ENCODE data around the gene TENM4. TPM values are rescaled to one million over a fixed set of nuclear protein-coding genes. Genes with fewer than 3 reads are reported as not detected.
A peak's percentile ranks its signal among the peaks of the same experiment; 100 is the strongest.

The TENM4 gene
- polyA plus RNA-seq, 1 of the 3 experiments (the other 2 are of a cell fraction) = 16.7 TPM

GRCh38 chr11:78773492-78773891 is 667.3 kb downstream of the TENM4 start:
- H3K4me3 ChIP-seq (ENCODE audit: low read depth in 2 of 2, low read length in 1 of 2) = no peak overlapping the region
- no peaks in the 10 kb centered on the region for H3K9me2 ChIP-seq
- no peak overlapping the region for H2AFZ ChIP-seq (ENCODE audit: low read depth)
- H3K36me3 ChIP-seq (replicated peaks in 1 of 2; ENCODE audit: control insufficient read depth in 1 of 2, insufficient read depth in 2 of 2, low read length in 1 of 2) = peaks cover 0 to 25% of the 10 kb centered on the region in 2 experiments
- no peaks in the 10 kb centered on the region for H3K79me2 ChIP-seq (ENCODE audit: insufficient read depth)
- H3K4me1 ChIP-seq (ENCODE audit: control insufficient read depth in 1 of 2, insufficient read depth in 2 of 2, low read depth in 1 of 2, low read length in 1 of 2) = peaks cover 0 to 15% of the 10 kb centered on the region in 2 experiments; a peak in 2 of 4 replicates
- POLR2A ChIA-PET = no interaction called here
- TF ChIP-seq MXI1 (IDR thresholded peaks at IDR 0.05; ENCODE audit: low read depth, low read length) = 0 out of 2 replicates have a peak, but pooled peaks have one; percentile 42
- peak in 1 of 2 experiments; percentile 80; a peak in 2 of 4 replicates for TF ChIP-seq EP300 (IDR thresholded peaks at IDR 0.05; ENCODE audit: borderline replicate concordance in 1 of 2, low read depth in 1 of 2, low read length in 1 of 2)
- no peak for TF ChIP-seq GABPA (IDR thresholded peaks at IDR 0.05; ENCODE audit: low read depth)
- TF ChIP-seq GATA2 (CRISPR knock-in tag; IDR thresholded peaks at IDR 0.05) = peak; percentile 55
- TF ChIP-seq RAD21 (IDR thresholded peaks at IDR 0.05; ENCODE audit: low read length) = 0 out of 2 replicates have a peak, but pooled peaks have one; percentile 20
- TF ChIP-seq, protein P1, sequence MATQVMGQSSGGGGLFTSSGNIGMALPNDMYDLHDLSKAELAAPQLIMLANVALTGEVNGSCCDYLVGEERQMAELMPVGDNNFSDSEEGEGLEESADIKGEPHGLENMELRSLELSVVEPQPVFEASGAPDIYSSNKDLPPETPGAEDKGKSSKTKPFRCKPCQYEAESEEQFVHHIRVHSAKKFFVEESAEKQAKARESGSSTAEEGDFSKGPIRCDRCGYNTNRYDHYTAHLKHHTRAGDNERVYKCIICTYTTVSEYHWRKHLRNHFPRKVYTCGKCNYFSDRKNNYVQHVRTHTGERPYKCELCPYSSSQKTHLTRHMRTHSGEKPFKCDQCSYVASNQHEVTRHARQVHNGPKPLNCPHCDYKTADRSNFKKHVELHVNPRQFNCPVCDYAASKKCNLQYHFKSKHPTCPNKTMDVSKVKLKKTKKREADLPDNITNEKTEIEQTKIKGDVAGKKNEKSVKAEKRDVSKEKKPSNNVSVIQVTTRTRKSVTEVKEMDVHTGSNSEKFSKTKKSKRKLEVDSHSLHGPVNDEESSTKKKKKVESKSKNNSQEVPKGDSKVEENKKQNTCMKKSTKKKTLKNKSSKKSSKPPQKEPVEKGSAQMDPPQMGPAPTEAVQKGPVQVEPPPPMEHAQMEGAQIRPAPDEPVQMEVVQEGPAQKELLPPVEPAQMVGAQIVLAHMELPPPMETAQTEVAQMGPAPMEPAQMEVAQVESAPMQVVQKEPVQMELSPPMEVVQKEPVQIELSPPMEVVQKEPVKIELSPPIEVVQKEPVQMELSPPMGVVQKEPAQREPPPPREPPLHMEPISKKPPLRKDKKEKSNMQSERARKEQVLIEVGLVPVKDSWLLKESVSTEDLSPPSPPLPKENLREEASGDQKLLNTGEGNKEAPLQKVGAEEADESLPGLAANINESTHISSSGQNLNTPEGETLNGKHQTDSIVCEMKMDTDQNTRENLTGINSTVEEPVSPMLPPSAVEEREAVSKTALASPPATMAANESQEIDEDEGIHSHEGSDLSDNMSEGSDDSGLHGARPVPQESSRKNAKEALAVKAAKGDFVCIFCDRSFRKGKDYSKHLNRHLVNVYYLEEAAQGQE (IDR thresholded peaks at IDR 0.05; ENCODE audit: low read depth, low read length) = no peak
- TF ChIP-seq CTCF (IDR thresholded peaks at IDR 0.05) = no peak
- TF ChIP-seq RCOR1 (IDR thresholded peaks at IDR 0.05; ENCODE audit: low read length) = peak; percentile 75
- no peak for DNase-seq
- H3F3A ChIP-seq (replicated peaks; ENCODE audit: insufficient read depth) = no peaks in the 10 kb centered on the region
- WGBS (ENCODE audit: low lambda C conversion rate) = 25% methylated on average over 2 of the region's 2 CpGs
- no peaks in the 10 kb centered on the region for H3K27me3 ChIP-seq (ENCODE audit: insufficient read depth)
- H3K4me2 ChIP-seq = no peak overlapping the region
- H3K27ac ChIP-seq (ENCODE audit: low read depth in 2 of 2, low read length in 1 of 2) = peak overlapping the region in 1 of 2 experiments; percentile 83; a peak in 2 of 4 replicates
- CTCF ChIA-PET = interaction anchor here (1.2 to 2.1 kb wide), 2 partner anchors 11 to 58 kb away, joined by 3 to 6 read pairs; no protein-coding TSS in a partner anchor
- H4K20me1 ChIP-seq (ENCODE audit: insufficient read depth) = no peaks in the 10 kb centered on the region
- H3K9me3 ChIP-seq = no peaks in the 10 kb centered on the region
- H3K9ac ChIP-seq = no peak overlapping the region

GRCh38 chr11:78773077-78773476 is 667.8 kb downstream of the TENM4 start:
- H3K4me3 ChIP-seq (ENCODE audit: low read depth in 2 of 2, low read length in 1 of 2) = no peak overlapping the region
- H3K27me3 ChIP-seq (ENCODE audit: insufficient read depth) = no peaks in the 10 kb centered on the region
- DNase-seq = no peak
- no peak overlapping the region for H3K9ac ChIP-seq
- H3K79me2 ChIP-seq (ENCODE audit: insufficient read depth) = no peaks in the 10 kb centered on the region
- H3K27ac ChIP-seq (ENCODE audit: low read depth in 2 of 2, low read length in 1 of 2) = peak overlapping the region in 1 of 2 experiments; percentile 83; a peak in 2 of 4 replicates
- H3K9me2 ChIP-seq = no peaks in the 10 kb centered on the region
- H3K4me2 ChIP-seq = no peak overlapping the region
- ChIA-PET CTCF (interaction anchor here (1.2 to 2.1 kb wide), 2 partner anchors 10 to 57 kb away, joined by 3 to 6 read pairs; no protein-coding TSS in a partner anchor), POLR2A (no interaction called here)
- H3K4me1 ChIP-seq (ENCODE audit: control insufficient read depth in 1 of 2, insufficient read depth in 2 of 2, low read depth in 1 of 2, low read length in 1 of 2) = peaks cover 0 to 15% of the 10 kb centered on the region in 2 experiments; a peak in 2 of 4 replicates
- no peaks in the 10 kb centered on the region for H3K9me3 ChIP-seq
- peaks cover 0 to 28% of the 10 kb centered on the region in 2 experiments for H3K36me3 ChIP-seq (replicated peaks in 1 of 2; ENCODE audit: control insufficient read depth in 1 of 2, insufficient read depth in 2 of 2, low read length in 1 of 2)
- H2AFZ ChIP-seq (ENCODE audit: low read depth) = no peak overlapping the region
- no peaks in the 10 kb centered on the region for H4K20me1 ChIP-seq (ENCODE audit: insufficient read depth)
- WGBS (ENCODE audit: low lambda C conversion rate) = 80% methylated on average over 5 of the region's 5 CpGs
- H3F3A ChIP-seq (replicated peaks; ENCODE audit: insufficient read depth) = no peaks in the 10 kb centered on the region
- TF ChIP-seq FOXM1 (IDR thresholded peaks at IDR 0.05; ENCODE audit: low read depth) (no peak), FOXJ3 (CRISPR knock-in tag; IDR thresholded peaks at IDR 0.05) (no peak), JUND (IDR thresholded peaks at IDR 0.05) (no peak), RXRA (IDR thresholded peaks at IDR 0.05; ENCODE audit: borderline replicate concordance, low read depth) (no peak), POLR2AphosphoS5 (IDR thresholded peaks at IDR 0.05; ENCODE audit: low read depth, low read length) (no peak), TAF1 (IDR thresholded peaks at IDR 0.05; ENCODE audit: borderline replicate concordance, low read depth, low read length) (no peak), CTCF (IDR thresholded peaks at IDR 0.05) (no peak), GABPA (IDR thresholded peaks at IDR 0.05; ENCODE audit: low read depth) (no peak), FOSL2 (IDR thresholded peaks at IDR 0.05; ENCODE audit: borderline replicate concordance, low read depth) (no peak), CHD2 (IDR thresholded peaks at IDR 0.05; ENCODE audit: low read length, partially characterized antibody) (no peak), RFX5 (IDR thresholded peaks at IDR 0.05; ENCODE audit: low read length) (no peak)
- TF ChIP-seq, protein P2, sequence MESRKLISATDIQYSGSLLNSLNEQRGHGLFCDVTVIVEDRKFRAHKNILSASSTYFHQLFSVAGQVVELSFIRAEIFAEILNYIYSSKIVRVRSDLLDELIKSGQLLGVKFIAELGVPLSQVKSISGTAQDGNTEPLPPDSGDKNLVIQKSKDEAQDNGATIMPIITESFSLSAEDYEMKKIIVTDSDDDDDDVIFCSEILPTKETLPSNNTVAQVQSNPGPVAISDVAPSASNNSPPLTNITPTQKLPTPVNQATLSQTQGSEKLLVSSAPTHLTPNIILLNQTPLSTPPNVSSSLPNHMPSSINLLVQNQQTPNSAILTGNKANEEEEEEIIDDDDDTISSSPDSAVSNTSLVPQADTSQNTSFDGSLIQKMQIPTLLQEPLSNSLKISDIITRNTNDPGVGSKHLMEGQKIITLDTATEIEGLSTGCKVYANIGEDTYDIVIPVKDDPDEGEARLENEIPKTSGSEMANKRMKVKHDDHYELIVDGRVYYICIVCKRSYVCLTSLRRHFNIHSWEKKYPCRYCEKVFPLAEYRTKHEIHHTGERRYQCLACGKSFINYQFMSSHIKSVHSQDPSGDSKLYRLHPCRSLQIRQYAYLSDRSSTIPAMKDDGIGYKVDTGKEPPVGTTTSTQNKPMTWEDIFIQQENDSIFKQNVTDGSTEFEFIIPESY (IDR thresholded peaks at IDR 0.05; ENCODE audit: borderline replicate concordance, low read depth) = no peak

Data from SK-N-SH (cell line).